Measurements from ENCODE around the gene LGALS7.
"Not testable (repeated sequence)": the region's sequence is repeated elsewhere in the genome, so short reads cannot be mapped to it uniquely, and the experiment has no call there.

LGALS7 gene

GRCh38 chr19:38773469-38774177 lies at the start of gene LGALS7:
TSS of gene LGALS7 (minus strand) at chr19:38773517. CDS start at chr19:38773492, 25 bp downstream.
- DNase-seq = no peak

GRCh38 chr19:38821230-38821825 lies 48.0 kb upstream of the LGALS7 start:
- DNase-seq = not testable (repeated sequence)

GRCh38 chr19:38819231-38819920 lies 46.1 kb upstream of the LGALS7 start:
- no peak for DNase-seq

- DNase-seq = no peak
These were observed 43.8 kb upstream of the LGALS7 start for GRCh38 chr19:38817081-38817480.

- no peak for DNase-seq
These were observed 42.9 kb upstream of the LGALS7 start for GRCh38 chr19:38816131-38816750.

- no peak for DNase-seq
These were observed 42.0 kb upstream of the LGALS7 start for GRCh38 chr19:38815059-38816001.

- not testable (repeated sequence) for DNase-seq
These were observed 40.6 kb upstream of the LGALS7 start for GRCh38 chr19:38813932-38814331.

GRCh38 chr19:38813323-38813722 lies 40.0 kb upstream of the LGALS7 start:
- no peak for DNase-seq

- no peak for DNase-seq
These were observed 39.6 kb upstream of the LGALS7 start, which contains the start of gene LGALS4 for GRCh38 chr19:38812841-38813320. TSS of gene LGALS4 (minus strand) at chr19:38812945. CDS start at chr19:38812886, 59 bp downstream.

GRCh38 chr19:38812009-38812840 lies 38.9 kb upstream of the LGALS7 start:
- no peak for DNase-seq

- DNase-seq = no peak
These were observed 36.4 kb upstream of the LGALS7 start for GRCh38 chr19:38809592-38810252.

- no peak for DNase-seq
These were observed 35.4 kb upstream of the LGALS7 start for GRCh38 chr19:38808741-38809140.

GRCh38 chr19:38807374-38808098 lies 34.2 kb upstream of the LGALS7 start:
- DNase-seq = not testable (repeated sequence)

GRCh38 chr19:38806371-38806770 lies 33.1 kb upstream of the LGALS7 start:
- DNase-seq = no peak

- no peak for DNase-seq
These were observed 31.9 kb upstream of the LGALS7 start for GRCh38 chr19:38805180-38805579.

- DNase-seq = no peak
These were observed 30.2 kb upstream of the LGALS7 start for GRCh38 chr19:38803543-38803942.

GRCh38 chr19:38801359-38802095 lies 28.2 kb upstream of the LGALS7 start:
- no peak for DNase-seq

GRCh38 chr19:38800577-38801347 lies 27.4 kb upstream of the LGALS7 start:
- DNase-seq = no peak

Data from CD4-positive, alpha-beta T cell treated with Interleukin-6 for 4 hours (primary cell).